MM.1S (cell line): Measurements from ENCODE around the gene SETD2.

ENCODE experiments used
- DNase-seq: peaks from one replicate; pipeline ENCODE4 v3.0.0-alpha.2; 2015
- H2AFZ ChIP-seq: fragments of 300-600 bp; sonication (generic); 2 replicates; pipeline ENCODE4 v1.6.0; 2016; ENCODE audit warnings: antibody characterized with exemption, low read length
- H3F3A ChIP-seq: fragments of 300-600 bp; sonication (generic); 2 replicates; pipeline ENCODE4 v1.6.1; 2016; ENCODE audit warnings: mild to moderate bottlenecking, antibody characterized with exemption, low read length, moderate library complexity, mixed read lengths; ENCODE audit not compliant: insufficient read depth
- H3K27ac ChIP-seq: fragments of 300-600 bp; sonication (generic); 2 replicates; pipeline ENCODE4 v1.5.1; 2016; ENCODE audit warnings: mild to moderate bottlenecking, low read length
- H3K27me3 ChIP-seq: fragments of 300-600 bp; sonication (generic); replicated peaks from 2 replicates; pipeline ENCODE4 v1.6.0; 2016; ENCODE audit warnings: low read length; ENCODE audit not compliant: insufficient read depth
- H3K36me3 ChIP-seq: fragments of 300-600 bp; sonication (generic); replicated peaks from 2 replicates; pipeline ENCODE4 v1.6.1; 2016; ENCODE audit warnings: mild to moderate bottlenecking, low read length, mixed read lengths; ENCODE audit not compliant: insufficient read depth
- H3K4me1 ChIP-seq: fragments of 300-600 bp; sonication (generic); 2 replicates; pipeline ENCODE4 v1.6.1; 2016; ENCODE audit warnings: low read length, mixed read lengths
- H3K4me2 ChIP-seq: fragments of 300-600 bp; sonication (generic); 2 replicates; pipeline ENCODE4 v1.6.0; 2016; ENCODE audit warnings: low read depth, low read length
- H3K4me3 ChIP-seq: fragments of 300-600 bp; sonication (generic); 2 replicates; pipeline ENCODE4 v1.5.1; 2016; ENCODE audit warnings: low read length, mixed read lengths
- H3K79me2 ChIP-seq: fragments of 300-600 bp; sonication (generic); 2 replicates; pipeline ENCODE4 v1.6.1; 2016; ENCODE audit warnings: mixed run types, low read length, mixed read lengths
- H3K9ac ChIP-seq: fragments of 300-600 bp; sonication (generic); 2 replicates; pipeline ENCODE4 v1.6.1; 2016; ENCODE audit warnings: low read length, mixed read lengths
- H3K9me2 ChIP-seq: fragments of 300-600 bp; sonication (generic); replicated peaks from 2 replicates; pipeline ENCODE4 v1.6.1; 2016; ENCODE audit warnings: mild to moderate bottlenecking, low read length, mixed read lengths; ENCODE audit not compliant: insufficient read depth
- H3K9me3 ChIP-seq: fragments of 300-600 bp; sonication (generic); replicated peaks from 2 replicates; pipeline ENCODE4 v1.6.1; 2016; ENCODE audit warnings: mild to moderate bottlenecking, low read length, mixed read lengths; ENCODE audit not compliant: insufficient read depth
- H4K20me1 ChIP-seq: fragments of 300-600 bp; sonication (generic); 2 replicates; pipeline ENCODE4 v1.6.1; 2016; ENCODE audit warnings: mild to moderate bottlenecking, low read length, moderate library complexity, mixed read lengths; ENCODE audit not compliant: insufficient read depth
- CTCF ChIP-seq: fragments of 300-600 bp; sonication (generic); IDR thresholded peaks from 2 replicates; pipeline ENCODE4 v1.5.1; 2016; ENCODE audit warnings: antibody characterized with exemption, low read length, mixed read lengths
- EZH2 ChIP-seq: fragments of 300-600 bp; sonication (generic); optimal IDR thresholded peaks from 2 replicates; pipeline ENCODE3; 2017; ENCODE audit warnings: low read depth, mild to moderate bottlenecking, antibody characterized with exemption, low read length, mixed read lengths
- EZH2phosphoT487 ChIP-seq: fragments of 300-600 bp; sonication (generic); IDR thresholded peaks from 2 replicates; pipeline ENCODE4 v1.6.1; 2018; ENCODE audit warnings: antibody characterized with exemption, low read length

The SETD2 gene

GRCh38 chr3:46997453-46998091 is 166.3 kb downstream of the SETD2 start:
- Histone ChIP-seq H3K9me2 (no peaks in the 10 kb centered on the region), H3K4me3 (no peak overlapping the region), H4K20me1 (no peaks in the 10 kb centered on the region), H3K27ac (no peak overlapping the region), H3F3A (no peaks in the 10 kb centered on the region), H2AFZ (no peak overlapping the region), H3K4me2 (no peak overlapping the region), H3K36me3 (no peaks in the 10 kb centered on the region; the same call in 1 of the 2 replicates), H3K4me1 (no peaks in the 10 kb centered on the region), H3K27me3 (no peaks in the 10 kb centered on the region), H3K9me3 (no peaks in the 10 kb centered on the region), H3K9ac (no peak overlapping the region), H3K79me2 (no peaks in the 10 kb centered on the region)
- no peak for TF ChIP-seq EZH2phosphoT487
- no peak for TF ChIP-seq EZH2
- no peak for TF ChIP-seq CTCF
- no peak for DNase-seq

- no peaks in the 10 kb centered on the region for H3K4me1 ChIP-seq
- H3K27me3 ChIP-seq: no peaks in the 10 kb centered on the region
- no peak overlapping the region for H3K4me2 ChIP-seq
- no peaks in the 10 kb centered on the region for H3F3A ChIP-seq
- H3K27ac ChIP-seq: no peak overlapping the region
- H2AFZ ChIP-seq: no peak overlapping the region
- TF ChIP-seq CTCF (no peak), EZH2phosphoT487 (no peak), EZH2 (no peak)
- no peak overlapping the region for H3K9ac ChIP-seq
- no peaks in the 10 kb centered on the region for H4K20me1 ChIP-seq
- no peaks in the 10 kb centered on the region for H3K9me3 ChIP-seq
- no peak overlapping the region for H3K4me3 ChIP-seq
- no peaks in the 10 kb centered on the region; the same call in 1 of the 2 replicates for H3K36me3 ChIP-seq
- no peak for DNase-seq
- H3K79me2 ChIP-seq: no peaks in the 10 kb centered on the region
- no peaks in the 10 kb centered on the region for H3K9me2 ChIP-seq
Measured at GRCh38 chr3:46996689-46997452, 167.0 kb downstream of the SETD2 start.

GRCh38 chr3:46995901-46996562 is 167.9 kb downstream of the SETD2 start:
- no peak for DNase-seq
- no peak overlapping the region for H3K4me2 ChIP-seq
- H3K4me1 ChIP-seq: no peaks in the 10 kb centered on the region
- H4K20me1 ChIP-seq: no peaks in the 10 kb centered on the region
- no peaks in the 10 kb centered on the region for H3K79me2 ChIP-seq
- H3F3A ChIP-seq: no peaks in the 10 kb centered on the region
- no peaks in the 10 kb centered on the region for H3K9me2 ChIP-seq
- no peaks in the 10 kb centered on the region for H3K36me3 ChIP-seq
- TF ChIP-seq CTCF: no peak
- no peak for TF ChIP-seq EZH2phosphoT487
- no peak for TF ChIP-seq EZH2
- H3K9ac ChIP-seq: no peak overlapping the region
- no peak overlapping the region for H2AFZ ChIP-seq
- no peak overlapping the region for H3K27ac ChIP-seq
- no peak overlapping the region for H3K4me3 ChIP-seq
- H3K27me3 ChIP-seq: no peaks in the 10 kb centered on the region
- H3K9me3 ChIP-seq: no peaks in the 10 kb centered on the region
